PC-3 (cell line): Measurements from ENCODE around the gene SLC19A1. TPM values are rescaled to one million over a fixed set of nuclear protein-coding genes. Genes with fewer than 3 reads are reported as not detected.

Experiments used
- ATAC-seq: fragments of 200-7000 bp; cut with Tn5 transposase; 2 replicates; pipeline ENCODE4 v1.9.1; 2020; ENCODE audit warnings: mild to moderate bottlenecking, moderate library complexity
- BruUV-seq: library from RNA; stranded (reverse); fragments of 400-500 nt; replicated peaks from 2 replicates; lab custom pipeline; 2021; lab: Mats Ljungman, UMichigan
- CTCF ChIA-PET: fragments of 300-600 bp; sonication (Branson Sonifier 250); formaldehyde crosslinking; loops from one replicate; lab custom pipeline; 2022; ENCODE audit warnings: antibody characterized with exemption; lab: Charles Lee
- POLR2A ChIA-PET: fragments of 300-600 bp; sonication (Branson Sonifier 250); formaldehyde crosslinking; loops from one replicate; lab custom pipeline; 2022; ENCODE audit warnings: antibody characterized with exemption; ENCODE audit not compliant: unreplicated experiment; lab: Charles Lee
- DNase-seq: peaks from one replicate; pipeline ENCODE4 v3.0.0-alpha.2; 2015
- H2AFZ ChIP-seq: fragments of 300-600 bp; sonication (generic); 2 replicates; pipeline ENCODE4 v1.6.0; 2016; ENCODE audit warnings: antibody characterized with exemption, low read length
- H3F3A ChIP-seq: fragments of 300-600 bp; sonication (generic); one replicate; pipeline ENCODE4 v1.6.0; 2017; ENCODE audit warnings: antibody characterized with exemption, low read length, control low read depth, mild to moderate bottlenecking; ENCODE audit not compliant: unreplicated experiment
- H3K27ac ChIP-seq: fragments of 300-600 bp; sonication (generic); 2 replicates; pipeline ENCODE4 v1.5.1; 2016; ENCODE audit warnings: mild to moderate bottlenecking, low read length
- H3K27me3 ChIP-seq: fragments of 300-600 bp; sonication (generic); 2 replicates; pipeline ENCODE4 v1.6.1; 2016; ENCODE audit warnings: low read length, mixed read lengths
- H3K36me3 ChIP-seq: fragments of 300-600 bp; sonication (generic); 2 replicates; pipeline ENCODE4 v1.6.1; 2016; ENCODE audit warnings: low read depth, mixed run types, low read length, mixed read lengths
- H3K4me1 ChIP-seq: fragments of 300-600 bp; sonication (generic); 2 replicates; pipeline ENCODE4 v1.5.1; 2016; ENCODE audit warnings: low read length; ENCODE audit not compliant: insufficient read depth
- H3K4me2 ChIP-seq: fragments of 300-600 bp; sonication (generic); 2 replicates; pipeline ENCODE4 v1.6.0; 2016; ENCODE audit warnings: low read length
- H3K4me3 ChIP-seq: fragments of 300-600 bp; sonication (generic); 2 replicates; pipeline ENCODE4 v1.5.1; 2016; ENCODE audit warnings: mild to moderate bottlenecking, low read length, mixed read lengths
- H3K79me2 ChIP-seq: fragments of 300-600 bp; sonication (generic); 2 replicates; pipeline ENCODE4 v1.6.1; 2017; ENCODE audit warnings: low read length, mixed read lengths
- H3K9ac ChIP-seq: fragments of 300-600 bp; sonication (generic); 2 replicates; pipeline ENCODE4 v1.6.0; 2016; ENCODE audit warnings: mild to moderate bottlenecking, low read length
- H3K9me2 ChIP-seq: fragments of 300-600 bp; sonication (generic); replicated peaks from 2 replicates; pipeline ENCODE4 v1.6.1; 2016; ENCODE audit warnings: mixed run types, low read length, mixed read lengths
- H3K9me3 ChIP-seq: fragments of 300-600 bp; sonication (generic); 2 replicates; pipeline ENCODE4 v1.6.1; 2016; ENCODE audit warnings: low read length, mixed read lengths
- H4K20me1 ChIP-seq: fragments of 300-600 bp; sonication (generic); 2 replicates; pipeline ENCODE4 v1.6.1; 2016; ENCODE audit warnings: low read length, mixed read lengths
- CTCF ChIP-seq: fragments of 300-600 bp; sonication (generic); conservative IDR thresholded peaks from 2 replicates; pipeline ENCODE4 v1.5.1; 2017; ENCODE audit warnings: antibody characterized with exemption, low read depth, mild to moderate bottlenecking, low read length
- EZH2 ChIP-seq: fragments of 300-600 bp; sonication (generic); IDR thresholded peaks from one replicate; pipeline ENCODE4 v1.6.1; 2017; ENCODE audit warnings: antibody characterized with exemption, mild to moderate bottlenecking, low read length; ENCODE audit not compliant: unreplicated experiment
- EZH2phosphoT487 ChIP-seq: fragments of 300-600 bp; sonication (generic); IDR thresholded peaks from 2 replicates; pipeline ENCODE4 v1.6.1; 2018; ENCODE audit warnings: mild to moderate bottlenecking, antibody characterized with exemption, low read length, borderline replicate concordance
- intact Hi-C: fragments of 100-400 bp; cut with micrococcal nuclease; formaldehyde crosslinking; loops from 2 replicates; pipeline ENCODE4 v1.9.0; 2023
- total RNA-seq: library from RNA; depleted of rRNA; stranded (reverse); fragments of >200 nt; gene quantifications from 2 replicates; pipeline ENCODE4 v1.2.3, GENCODE V29; 2014

SLC19A1 gene
- total RNA-seq, 1 experiment from 2014 or later = 54.2 TPM

DNA sequence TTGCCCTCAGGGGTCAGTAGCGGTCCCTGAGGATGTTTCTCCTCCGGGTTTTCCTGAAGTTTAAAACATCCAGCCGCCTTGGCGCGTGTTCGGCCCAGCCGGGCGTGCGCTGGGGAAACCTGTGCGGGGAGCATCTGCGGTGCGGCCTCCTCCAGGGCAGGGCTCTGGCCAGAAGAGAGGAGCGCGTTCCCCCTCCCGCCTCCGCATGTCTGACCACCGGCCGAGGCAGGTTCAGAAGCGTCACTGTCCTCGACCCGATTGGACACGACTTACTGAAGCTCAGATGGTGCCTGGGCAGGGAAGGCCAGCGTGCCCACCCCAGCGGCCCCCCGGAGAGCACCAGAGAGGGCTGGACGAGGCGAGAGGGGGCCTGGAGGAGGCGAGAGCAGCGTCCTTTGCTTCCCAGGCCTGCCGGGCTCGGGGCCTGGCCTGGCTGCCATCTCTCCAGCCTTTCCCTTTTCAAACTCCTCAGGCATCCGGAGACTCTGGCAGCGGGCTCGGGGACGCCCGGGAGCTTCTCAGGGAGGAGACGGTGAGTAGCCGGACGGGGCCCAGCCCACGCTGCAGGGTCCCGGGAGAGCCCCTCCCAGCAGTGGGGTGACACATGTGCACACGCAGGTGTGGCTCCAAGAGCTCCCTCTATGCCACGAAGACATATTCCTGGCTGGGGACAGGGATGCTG lies 67.1 kb downstream of the SLC19A1 start:
- no peak for ATAC-seq
- BruUV-seq = no TSS peak
- intact Hi-C loops = no loop called here
- Histone ChIP-seq H2AFZ (no peak overlapping the region), H3F3A (no peaks in the 10 kb centered on the region), H3K4me3 (no peak overlapping the region), H3K79me2 (no peaks in the 10 kb centered on the region), H3K27me3 (no peaks in the 10 kb centered on the region), H3K9me2 (no peaks in the 10 kb centered on the region), H3K27ac (no peak overlapping the region), H3K9ac (no peak overlapping the region), H4K20me1 (no peaks in the 10 kb centered on the region), H3K4me2 (no peak overlapping the region), H3K4me1 (peaks cover 15% of the 10 kb centered on the region), H3K9me3 (no peaks in the 10 kb centered on the region), H3K36me3 (peaks cover 4% of the 10 kb centered on the region)
- ChIA-PET CTCF (no interaction called here), POLR2A (no interaction called here)
- DNase-seq = no peak
- TF ChIP-seq EZH2 (no peak), EZH2phosphoT487 (no peak), CTCF (no peak)

GRCh38 chr21:45474323-45474950 lies 67.8 kb downstream of the SLC19A1 start:
- Histone ChIP-seq H3K9me3 (no peaks in the 10 kb centered on the region), H3K9me2 (no peaks in the 10 kb centered on the region), H3K36me3 (peaks cover 4% of the 10 kb centered on the region), H2AFZ (no peak overlapping the region), H3K4me1 (peaks cover 15% of the 10 kb centered on the region), H3F3A (no peaks in the 10 kb centered on the region), H3K9ac (no peak overlapping the region), H3K27ac (no peak overlapping the region), H3K79me2 (no peaks in the 10 kb centered on the region), H3K27me3 (no peaks in the 10 kb centered on the region), H4K20me1 (no peaks in the 10 kb centered on the region), H3K4me2 (no peak overlapping the region), H3K4me3 (no peak overlapping the region)
- DNase-seq (no peak), ATAC-seq (no peak)
- BruUV-seq = no TSS peak
- TF ChIP-seq EZH2 = no peak
- TF ChIP-seq CTCF = no peak
- TF ChIP-seq EZH2phosphoT487 = no peak
- CTCF ChIA-PET = no interaction called here
- intact Hi-C loops = no loop called here
- POLR2A ChIA-PET = no interaction called here
